Nephron progenitor cell (in vitro differentiated cells): ENCODE measurements around the gene PACS2.
A peak's percentile ranks its signal among the peaks of the same experiment; 100 is the strongest.

ENCODE experiments used
- DNase-seq: peaks from one replicate; pipeline ENCODE4 v3.0.0; 2021
- H3K27ac Mint-ChIP-seq: 2 replicates; pipeline ENCODE4 v1.8.0; 2021; ENCODE audit warnings: mild to moderate bottlenecking, moderate library complexity, mixed read lengths
- H3K27me3 Mint-ChIP-seq: 2 replicates; pipeline ENCODE4 v1.8.0; 2021; ENCODE audit warnings: mild to moderate bottlenecking, low read depth, mixed read lengths; ENCODE audit not compliant: poor library complexity
- H3K36me3 Mint-ChIP-seq: 2 replicates; pipeline ENCODE4 v1.8.0; 2021; ENCODE audit warnings: low read depth, mixed read lengths
- H3K4me1 Mint-ChIP-seq: 2 replicates; pipeline ENCODE4 v1.8.0; 2021; ENCODE audit warnings: mixed read lengths
- H3K4me3 Mint-ChIP-seq: 2 replicates; pipeline ENCODE4 v1.8.0; 2021; ENCODE audit warnings: mild to moderate bottlenecking, moderate library complexity, mixed read lengths
- H3K9me3 Mint-ChIP-seq: 2 replicates; pipeline ENCODE4 v1.8.0; 2021; ENCODE audit warnings: mild to moderate bottlenecking, moderate library complexity, mixed read lengths
- CTCF ChIP-seq: fragments of 200-600 bp; sonication (generic); IDR thresholded peaks from 2 replicates; pipeline ENCODE4 v1.5.0; 2021; ENCODE audit warnings: antibody characterized with exemption

Gene PACS2

GRCh38 chr14:105393151-105393550 lies 78.6 kb downstream of the PACS2 start:
- Mint-ChIP-seq H3K36me3 (peaks cover 4% of the 10 kb centered on the region), H3K4me3 (no peak overlapping the region), H3K27ac (no peak overlapping the region), H3K9me3 (no peaks in the 10 kb centered on the region), H3K4me1 (peaks cover 14% of the 10 kb centered on the region), H3K27me3 (no peaks in the 10 kb centered on the region)
- TF ChIP-seq CTCF: no peak
- no peak for DNase-seq

- DNase-seq: no peak
- H3K36me3 Mint-ChIP-seq: peaks cover 20% of the 10 kb centered on the region
- no peak for TF ChIP-seq CTCF
- peaks cover 15% of the 10 kb centered on the region for H3K9me3 Mint-ChIP-seq
- no peak overlapping the region for H3K4me3 Mint-ChIP-seq
- no peaks in the 10 kb centered on the region for H3K27me3 Mint-ChIP-seq
- H3K27ac Mint-ChIP-seq: peak overlapping the region; percentile 83
- peaks cover 18% of the 10 kb centered on the region for H3K4me1 Mint-ChIP-seq
Observed at GRCh38 chr14:105394714-105395537, 80.4 kb downstream of the PACS2 start.

- no peak for TF ChIP-seq CTCF
- Mint-ChIP-seq H3K36me3 (peaks cover 25% of the 10 kb centered on the region), H3K9me3 (peaks cover 20% of the 10 kb centered on the region), H3K4me1 (peaks cover 18% of the 10 kb centered on the region), H3K4me3 (no peak overlapping the region), H3K27ac (no peak overlapping the region), H3K27me3 (no peaks in the 10 kb centered on the region)
- no peak for DNase-seq
Observed at GRCh38 chr14:105395538-105395854, 80.9 kb downstream of the PACS2 start.

GRCh38 chr14:105397350-105397931 lies 82.9 kb downstream of the PACS2 start:
- peaks cover 43% of the 10 kb centered on the region for H3K36me3 Mint-ChIP-seq
- H3K27me3 Mint-ChIP-seq: no peaks in the 10 kb centered on the region
- DNase-seq: no peak
- H3K4me3 Mint-ChIP-seq: peak overlapping the region; percentile 82
- H3K9me3 Mint-ChIP-seq: peaks cover 40% of the 10 kb centered on the region
- peaks cover 14% of the 10 kb centered on the region for H3K4me1 Mint-ChIP-seq
- H3K27ac Mint-ChIP-seq: no peak overlapping the region
- no peak for TF ChIP-seq CTCF

GRCh38 chr14:105398044-105398725 lies 83.6 kb downstream of the PACS2 start, which contains the start of gene TEX22:
TEX22 (plus strand) TSS chr14:105398538; CDS start chr14:105399341, 803 bp downstream.
- peaks cover 47% of the 10 kb centered on the region for H3K9me3 Mint-ChIP-seq
- peak; percentile 94 for DNase-seq
- H3K27ac Mint-ChIP-seq: no peak within 1 kb of the TSS
- no peaks in the 10 kb centered on the region for H3K27me3 Mint-ChIP-seq
- H3K4me3 Mint-ChIP-seq: peak within 1 kb of the TSS; percentile 82
- peaks cover 49% of the 10 kb centered on the region for H3K36me3 Mint-ChIP-seq
- no peak for TF ChIP-seq CTCF
- H3K4me1 Mint-ChIP-seq: peaks cover 14% of the 10 kb centered on the region
